NCI-H128 (cell line): ENCODE results near the gene SLC35F4.
"Not testable (repeated sequence)": the region's sequence is repeated elsewhere in the genome, so short reads cannot be mapped to it uniquely, and the experiment has no call there.

Source experiments
- DNase-seq: peaks from one replicate; lab custom pipeline; 2025; ENCODE audit not compliant: unreplicated experiment; lab: John Stamatoyannopoulos, UW

SLC35F4 gene

GRCh38 chr14:57865403-57866198, at the start of gene SLC35F4:
Gene SLC35F4, minus strand, starts transcription at chr14:57866092.
- no peak for DNase-seq

- no peak for DNase-seq
Measured at GRCh38 chr14:57909626-57910025, 43.7 kb upstream of the SLC35F4 start.

- DNase-seq, result no peak
Measured at GRCh38 chr14:57903954-57904353, 38.1 kb upstream of the SLC35F4 start.

DNA sequence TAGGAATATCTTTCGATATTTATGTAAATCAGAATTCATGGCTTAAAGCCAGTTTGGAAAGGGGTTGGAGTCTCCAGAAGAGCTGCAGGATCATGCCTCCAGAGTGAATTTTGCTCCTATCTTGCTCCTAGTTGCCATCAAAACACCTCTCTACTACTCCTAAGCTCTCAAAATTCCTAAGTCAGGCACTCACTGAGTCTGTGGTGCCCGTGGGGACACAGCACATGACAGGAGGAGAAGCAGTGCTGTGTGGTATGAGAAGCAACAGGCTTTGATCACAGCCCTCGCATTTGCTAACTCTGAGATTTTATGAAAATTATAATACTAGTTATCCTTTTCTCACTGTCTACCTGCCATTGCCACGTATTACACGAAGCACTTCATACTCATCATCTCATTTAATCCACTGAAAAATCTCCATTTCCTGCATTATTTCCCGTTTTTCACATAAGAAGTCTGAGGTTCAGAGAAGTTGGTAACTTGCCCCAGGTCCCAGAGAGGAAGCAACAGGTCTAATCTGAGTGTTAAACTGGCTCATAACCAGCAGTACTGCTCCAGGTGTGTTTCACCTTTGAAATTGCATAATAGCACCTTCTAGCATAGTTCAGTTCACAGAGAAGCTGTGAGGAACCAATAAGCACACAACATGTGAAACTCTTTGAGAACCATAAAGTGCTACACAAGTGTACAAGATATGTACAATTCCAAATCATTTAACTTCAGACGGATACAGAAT, 33.1 kb upstream of the SLC35F4 start:
- DNase-seq, result no peak

- no peak for DNase-seq
Measured at GRCh38 chr14:57897144-57897748, 31.4 kb upstream of the SLC35F4 start.

- DNase-seq, result no peak
Measured at GRCh38 chr14:57889245-57889644, 23.4 kb upstream of the SLC35F4 start.

DNA sequence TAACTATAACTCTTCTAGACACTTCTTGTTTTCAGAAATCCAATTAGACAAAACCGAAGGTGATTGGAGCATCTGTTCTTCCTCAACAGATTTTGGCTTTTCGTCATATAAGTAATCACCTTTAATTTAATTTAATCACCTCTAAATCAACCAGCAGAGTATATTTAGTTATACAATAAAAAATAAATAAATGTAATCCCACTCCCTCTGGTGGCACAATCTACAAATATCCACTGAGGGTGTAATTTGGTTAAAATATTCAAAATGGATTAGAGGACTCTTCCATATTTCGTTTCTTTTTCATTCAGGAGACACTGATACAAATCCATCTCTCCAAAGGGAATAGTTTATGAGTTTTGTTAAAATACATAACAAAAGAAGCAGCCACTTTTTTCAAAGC, 18.3 kb upstream of the SLC35F4 start:
- no peak for DNase-seq

DNA sequence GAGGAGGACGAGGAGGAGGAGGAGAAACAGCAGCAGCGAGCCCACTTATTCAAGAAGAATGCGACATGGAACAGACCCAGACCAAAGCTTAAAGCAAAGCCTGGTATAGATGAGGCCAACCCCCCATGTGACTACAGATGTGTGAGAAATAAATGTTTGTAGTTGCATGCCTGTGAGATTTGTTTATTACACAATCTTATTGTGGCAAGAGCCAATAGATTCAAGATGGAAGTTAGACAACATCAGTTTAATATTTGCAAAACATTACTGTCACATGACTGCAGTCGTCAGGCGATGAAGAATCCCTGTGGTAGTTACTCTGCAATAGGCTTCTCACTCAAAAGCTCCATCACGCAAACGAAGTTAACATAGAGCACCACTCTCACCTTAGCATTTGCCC, 17.2 kb upstream of the SLC35F4 start:
- DNase-seq, result no peak

GRCh38 chr14:57879516-57879915, 13.6 kb upstream of the SLC35F4 start:
- DNase-seq, result no peak

DNA sequence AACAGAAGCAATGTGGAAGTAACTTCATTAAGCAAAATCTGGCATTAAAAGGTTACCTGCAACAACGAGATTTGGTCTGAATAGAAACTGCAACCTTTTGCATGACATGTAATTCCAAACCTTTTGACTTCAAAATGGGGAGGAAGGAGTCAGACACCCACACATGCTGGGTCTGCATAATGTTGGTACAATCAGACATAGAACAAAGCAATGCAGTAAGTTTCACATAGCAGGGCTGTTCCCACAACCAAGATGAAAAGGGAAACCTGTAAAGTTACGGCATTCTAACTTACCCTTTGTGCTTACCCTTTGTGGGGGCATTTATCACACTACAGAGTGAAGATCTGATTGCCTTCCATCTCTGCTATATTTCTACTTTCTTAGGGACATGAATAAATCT, 10.1 kb upstream of the SLC35F4 start:
- no peak for DNase-seq

- no peak for DNase-seq
Measured at GRCh38 chr14:57875296-57875695, 9.4 kb upstream of the SLC35F4 start.

GRCh38 chr14:57871459-57872080, 5.7 kb upstream of the SLC35F4 start:
- no peak for DNase-seq

- DNase-seq, result no peak
Measured at GRCh38 chr14:57870686-57871457, 5.0 kb upstream of the SLC35F4 start.

DNA sequence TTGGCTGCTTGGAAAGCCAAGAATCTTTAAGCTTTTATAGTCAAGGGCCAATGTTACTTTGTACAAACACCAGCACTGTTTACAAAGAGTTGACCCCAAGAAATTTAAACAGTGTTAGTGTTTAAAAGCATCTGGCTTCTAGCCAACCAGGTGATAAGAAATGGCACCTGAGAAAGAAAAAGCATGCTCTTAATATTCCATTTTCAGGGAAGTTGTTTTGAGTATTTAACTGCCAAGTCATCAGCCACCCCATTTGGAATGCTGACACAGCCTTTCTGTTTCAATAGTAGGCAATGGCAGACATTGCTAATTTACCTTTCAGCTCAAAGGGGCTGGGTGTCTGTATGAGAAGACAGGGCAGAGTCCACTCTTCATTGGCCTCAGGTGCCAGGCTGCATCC, 3.7 kb upstream of the SLC35F4 start:
- no peak for DNase-seq

DNA sequence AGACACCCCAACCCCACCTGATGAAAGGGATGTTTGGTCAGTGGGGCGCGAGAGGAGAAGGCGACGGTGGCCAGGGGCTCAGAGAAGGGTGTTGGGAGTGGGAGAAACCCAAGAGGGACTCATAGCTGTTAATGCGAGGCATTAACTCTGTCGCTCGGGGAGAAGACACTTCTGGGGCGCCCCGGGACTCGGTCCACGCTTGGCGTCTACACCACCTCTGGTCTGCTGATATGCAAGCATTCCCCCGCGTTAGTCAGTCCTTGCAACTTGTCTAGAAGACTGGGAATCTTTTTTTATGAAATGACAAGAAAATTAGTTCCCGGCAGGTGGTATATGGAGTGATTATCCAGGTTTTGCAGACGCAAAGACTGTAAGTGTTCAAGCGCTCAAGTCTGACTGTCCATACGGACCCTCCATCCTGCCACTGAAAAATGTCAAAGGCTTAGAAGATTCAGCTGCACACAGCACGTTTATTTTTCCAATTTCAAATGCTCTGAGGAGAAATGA, 360 bp upstream of the SLC35F4 start:
- no peak for DNase-seq

DNA sequence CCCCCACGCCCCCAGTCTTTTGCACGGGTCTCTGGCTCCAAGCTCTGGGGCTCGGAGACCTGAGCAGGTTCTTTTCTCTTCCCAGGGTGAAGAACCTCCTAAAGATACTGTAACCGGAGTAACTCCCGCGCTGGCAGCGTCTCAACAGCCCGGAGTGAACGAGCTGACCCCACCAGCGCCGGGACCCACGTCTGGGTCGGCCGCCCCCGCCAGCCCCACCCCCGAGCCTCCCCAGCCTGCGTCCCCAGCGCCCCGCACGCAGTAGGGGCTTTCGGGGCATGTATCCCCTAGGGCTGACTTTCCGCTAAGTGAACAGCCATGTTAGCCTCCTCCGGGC, 858 bp downstream of the SLC35F4 start:
- no peak for DNase-seq

DNA sequence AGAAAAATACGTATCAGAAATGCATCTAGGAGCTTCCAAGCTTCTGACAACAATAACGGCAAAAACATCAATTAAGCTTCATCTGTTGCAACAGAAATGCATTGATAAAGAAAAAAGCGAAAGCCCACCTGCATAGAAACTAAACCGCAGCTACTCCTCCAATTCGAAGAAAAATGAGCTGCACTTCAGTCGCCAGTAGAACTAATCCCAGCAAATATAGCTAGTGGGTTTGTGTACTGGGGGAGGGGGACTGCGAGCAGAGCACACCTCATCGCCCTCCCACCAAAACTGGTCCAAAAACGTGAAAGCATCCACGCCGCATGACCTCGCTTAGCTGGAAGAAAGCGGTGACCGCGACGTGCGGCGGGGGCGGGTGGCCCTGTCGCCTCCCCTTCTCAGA, 1.2 kb downstream of the SLC35F4 start:
- no peak for DNase-seq

GRCh38 chr14:57863471-57863870, 2.4 kb downstream of the SLC35F4 start:
- DNase-seq, result no peak

DNA sequence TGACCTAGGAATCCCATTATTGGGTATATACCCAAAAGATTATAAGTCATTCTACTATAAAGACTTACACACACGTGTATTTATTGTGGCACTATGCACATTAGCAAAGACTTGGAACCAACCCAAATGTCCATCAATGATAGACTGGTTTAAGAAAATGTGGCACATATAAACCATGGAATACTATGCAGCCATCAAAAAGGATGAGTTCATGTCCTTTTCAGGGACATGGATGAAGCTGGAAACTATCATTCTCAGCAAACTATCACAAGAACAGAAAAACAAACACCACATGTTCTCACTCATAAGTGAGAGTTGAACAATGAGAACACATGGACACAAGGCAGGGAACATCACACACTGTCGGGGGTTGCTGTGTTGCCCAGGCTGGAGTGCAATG, 10.2 kb downstream of the SLC35F4 start:
- not testable (repeated sequence) for DNase-seq

DNA sequence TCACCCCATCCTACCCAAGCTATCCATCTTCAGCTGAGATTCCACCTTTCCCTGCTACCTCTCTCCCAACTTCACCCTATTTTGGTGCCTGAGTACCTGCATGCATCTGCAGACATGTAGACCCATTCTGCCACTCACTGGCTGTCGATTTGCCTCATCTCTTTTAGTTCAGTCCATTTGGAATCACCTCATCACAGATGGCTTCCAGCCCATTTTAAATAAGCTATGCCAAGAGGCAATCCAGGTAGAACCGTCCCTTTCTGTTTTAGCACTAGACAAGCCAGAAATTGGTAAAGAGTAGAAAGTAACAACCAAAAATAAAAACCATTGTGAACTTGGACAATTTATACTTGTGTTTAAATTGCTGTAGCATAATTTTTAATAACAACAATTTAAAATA, 11.3 kb downstream of the SLC35F4 start:
- DNase-seq, result no peak

GRCh38 chr14:57851354-57851753, 14.5 kb downstream of the SLC35F4 start:
- DNase-seq, result no peak
